K562 (cell line): ENCODE measurements around the gene MARK3. TPM values are rescaled to one million over a fixed set of nuclear protein-coding genes. Genes with fewer than 3 reads are reported as not detected.

ENCODE experiments used
- ASH1L ChIP-seq: fragments of 450-650 bp; IDR thresholded peaks from 2 replicates; pipeline ENCODE4 v1.6.1; 2018; ENCODE audit warnings: borderline replicate concordance, mild to moderate bottlenecking, low read depth; ENCODE audit not compliant: partially characterized antibody
- BRCA1 ChIP-seq, 2 experiments: fragments of 450-650 bp in 1 of 2; sonication (generic) in 1 of 2; formaldehyde crosslinking in 1 of 2; IDR thresholded peaks; 2 replicates each; pipeline versions ENCODE4 v1.5.0 to v1.6.1; 2017 to 2020; ENCODE audit warnings: mild to moderate bottlenecking in 1 of 2, missing genetic modification reagents in 1 of 2
- CCAR2 ChIP-seq: fragments of 200-400 bp; formaldehyde crosslinking; IDR thresholded peaks from 2 replicates; pipeline ENCODE4 v1.6.1; 2017; ENCODE audit warnings: mild to moderate bottlenecking, low read depth, low read length
- HMG20B ChIP-seq: fragments of 250-450 bp; sonication (Bioruptor Pico); IDR thresholded peaks from 2 replicates; pipeline ENCODE4 v1.5.0; 2021; ENCODE audit warnings: mild to moderate bottlenecking
- LEF1 ChIP-seq: fragments of 450-650 bp; IDR thresholded peaks from 2 replicates; pipeline ENCODE4 v1.6.1; 2016; ENCODE audit warnings: mild to moderate bottlenecking
- NFATC3 ChIP-seq: fragments of 450-650 bp; IDR thresholded peaks from 2 replicates; pipeline ENCODE4 v1.6.1; 2017; ENCODE audit warnings: mild to moderate bottlenecking
- OTX1 ChIP-seq: fragments of 450-650 bp; formaldehyde crosslinking; IDR thresholded peaks from 2 replicates; pipeline ENCODE4 v1.4.0; 2022; ENCODE audit warnings: mild to moderate bottlenecking
- RBFOX2 ChIP-seq: fragments of 200-400 bp; formaldehyde crosslinking; IDR thresholded peaks from 2 replicates; pipeline ENCODE4 v1.6.1; 2017; ENCODE audit warnings: low read depth, mild to moderate bottlenecking, low read length, moderate library complexity
- SMARCB1 ChIP-seq: IDR thresholded peaks from 2 replicates; pipeline ENCODE4 v1.6.1; 2011; ENCODE audit warnings: improper control_type of control experiment, low read depth; ENCODE audit not compliant: insufficient read length
- TAF7 ChIP-seq: fragments of 450-650 bp; IDR thresholded peaks from 2 replicates; pipeline ENCODE4 v1.6.1; 2016; ENCODE audit warnings: missing genetic modification characterization, missing compliant biosample characterization
- TRIM24 ChIP-seq, 2 experiments: fragments of 450-650 bp; IDR thresholded peaks; 2 replicates each; pipeline ENCODE4 v1.6.1; 2016
- YY1 ChIP-seq, 3 experiments: IDR thresholded peaks; 2 replicates each; pipeline ENCODE4 v1.6.1; 2011; ENCODE audit warnings: low read length in 2 of 3, mild to moderate bottlenecking in 2 of 3, moderate library complexity in 2 of 3, borderline replicate concordance in 1 of 3, control low read depth in 1 of 3, low read depth in 1 of 3; ENCODE audit not compliant: insufficient read depth in 3 of 3, insufficient replicate concordance in 2 of 3, control insufficient read depth in 1 of 3, insufficient read length in 1 of 3; ENCODE audit errors: extremely low read depth in 1 of 3
- ZEB2 ChIP-seq: fragments of 450-650 bp; IDR thresholded peaks from 2 replicates; pipeline ENCODE4 v1.6.1; 2016
- ZNF134 ChIP-seq: fragments of 250-450 bp; sonication (Bioruptor Pico); conservative IDR thresholded peaks from 2 replicates; pipeline ENCODE4 v1.4.0; 2020
- ZNF589 ChIP-seq: fragments of 200-800 bp; sonication (Bioruptor generic); IDR thresholded peaks from 2 replicates; pipeline ENCODE4 v1.6.1; 2016; ENCODE audit warnings: low read depth, missing genetic modification characterization, missing compliant biosample characterization
- polyA plus RNA-seq, 8 experiments: library from polyadenylated mRNA; depleted of rRNA in 4 of 8; stranded (reverse) in 5 of 8; unstranded in 3 of 8; fragments of >200 nt; fragmentation: Nextera tagmentation in 2 of 8; fragmentation: Illumina TruSeq in 1 of 8; extraction: Ambion mirVana in 2 of 8; extraction: Trizol in 1 of 8; gene quantifications; 2 replicates each; pipeline versions ENCODE4 v1.2.1 to v1.2.3, GENCODE V29; 2011 to 2014; ENCODE audit warnings: inconsistent platforms in 1 of 8, missing spikeins in 1 of 8
- total RNA-seq, 7 experiments: library from RNA; depleted of rRNA in 6 of 7; stranded (reverse); fragments of >200 nt in 6 of 7; fragmentation: Illumina TruSeq in 2 of 7; extraction: Trizol in 2 of 7; gene quantifications; 2 replicates each; pipeline versions ENCODE4 v1.2.1 to v1.2.3, GENCODE V29; 2011 to 2021; ENCODE audit warnings: low replicate concordance in 1 of 7
- TF ChIP-seq, protein P1 (sequence below): fragments of 450-650 bp; IDR thresholded peaks from 2 replicates; pipeline ENCODE4 v1.7.0; 2016; ENCODE audit warnings: borderline replicate concordance
- TF ChIP-seq, protein P2 (sequence below): fragments of 450-650 bp; formaldehyde crosslinking; IDR thresholded peaks from 2 replicates; pipeline ENCODE4 v1.4.0; 2020; ENCODE audit warnings: mild to moderate bottlenecking, moderate library complexity
- TF ChIP-seq, protein P3 (sequence below), 2 experiments: fragments of 150-350 bp in 1 of 2; IDR thresholded peaks; 2 replicates each; pipeline ENCODE4 v1.6.1; 2012 to 2016; ENCODE audit warnings: low read depth in 2 of 2, low read length in 2 of 2, mild to moderate bottlenecking in 1 of 2, moderate library complexity in 1 of 2
- TF ChIP-seq, protein P4 (sequence below): fragments of 450-650 bp; IDR thresholded peaks from 2 replicates; pipeline ENCODE4 v1.6.1; 2017; ENCODE audit warnings: antibody characterized with exemption

Gene MARK3
- total and polyA plus RNA-seq, 9 of the 15 experiments (the other 6 are each of a cell fraction or from before 2014, with no cell fraction given): 10.1 to 68.7 (median 56.3) TPM

DNA sequence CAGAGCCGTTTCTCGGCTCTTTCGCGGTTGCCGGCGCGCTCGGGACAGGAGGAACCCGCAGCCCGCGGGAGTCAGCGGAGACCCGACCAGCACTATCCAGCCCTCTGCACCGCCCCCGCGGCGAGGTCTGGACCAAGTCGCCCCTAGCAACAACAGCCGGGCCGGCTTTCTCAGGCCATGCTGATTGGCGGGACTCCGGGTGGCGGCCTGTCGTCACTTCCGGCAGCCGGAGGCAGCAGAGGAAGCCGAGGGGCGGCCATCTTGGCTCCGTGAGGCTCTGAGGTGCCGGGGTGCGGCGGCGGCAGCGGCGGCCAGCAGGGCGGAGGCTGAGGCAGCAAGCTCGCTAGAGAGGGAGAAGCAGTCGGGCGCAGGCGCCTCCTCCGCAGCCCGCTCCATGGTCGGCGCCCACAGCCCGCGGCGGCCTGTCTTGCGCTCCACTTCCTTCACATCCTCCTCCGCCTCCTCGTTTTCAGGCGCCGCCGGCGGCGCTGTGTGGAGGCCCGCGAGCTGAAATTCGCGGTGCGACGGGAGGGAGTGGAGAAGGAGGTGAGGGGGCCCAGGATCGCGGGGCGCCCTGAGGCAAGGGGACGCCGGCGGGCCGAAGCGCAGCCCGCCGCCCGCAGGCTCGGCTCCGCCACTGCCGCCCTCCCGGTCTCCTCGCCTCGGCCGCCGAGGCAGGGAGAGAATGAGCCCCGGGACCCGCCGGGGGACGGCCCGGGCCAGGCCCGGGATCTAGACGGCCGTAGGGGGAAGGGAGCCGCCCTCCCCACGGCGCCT lies at the start of gene MARK3 (continued):
- TF ChIP-seq, protein P1, sequence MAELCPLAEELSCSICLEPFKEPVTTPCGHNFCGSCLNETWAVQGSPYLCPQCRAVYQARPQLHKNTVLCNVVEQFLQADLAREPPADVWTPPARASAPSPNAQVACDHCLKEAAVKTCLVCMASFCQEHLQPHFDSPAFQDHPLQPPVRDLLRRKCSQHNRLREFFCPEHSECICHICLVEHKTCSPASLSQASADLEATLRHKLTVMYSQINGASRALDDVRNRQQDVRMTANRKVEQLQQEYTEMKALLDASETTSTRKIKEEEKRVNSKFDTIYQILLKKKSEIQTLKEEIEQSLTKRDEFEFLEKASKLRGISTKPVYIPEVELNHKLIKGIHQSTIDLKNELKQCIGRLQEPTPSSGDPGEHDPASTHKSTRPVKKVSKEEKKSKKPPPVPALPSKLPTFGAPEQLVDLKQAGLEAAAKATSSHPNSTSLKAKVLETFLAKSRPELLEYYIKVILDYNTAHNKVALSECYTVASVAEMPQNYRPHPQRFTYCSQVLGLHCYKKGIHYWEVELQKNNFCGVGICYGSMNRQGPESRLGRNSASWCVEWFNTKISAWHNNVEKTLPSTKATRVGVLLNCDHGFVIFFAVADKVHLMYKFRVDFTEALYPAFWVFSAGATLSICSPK: no peak
- peak; percentile 87 to 98 (median 97) for TF ChIP-seq YY1 (IDR thresholded peaks at IDR 0.05; ENCODE audit: borderline replicate concordance in 1 of 3, control insufficient read depth in 1 of 3, extremely low read depth in 1 of 3, insufficient read depth in 3 of 3, insufficient read length in 1 of 3, insufficient replicate concordance in 2 of 3, low read depth in 1 of 3, low read length in 2 of 3)
- TF ChIP-seq HMG20B: no peak
- TF ChIP-seq SMARCB1: no peak
- TF ChIP-seq ZNF134 (CRISPR knock-in tag): no peak
- TF ChIP-seq ASH1L: no peak
- TF ChIP-seq TAF7 (tag): no peak
- TF ChIP-seq NFATC3: no peak
- TF ChIP-seq OTX1 (CRISPR knock-in tag): no peak
- peak in 1 of 2 experiments; percentile 61; a peak in 2 of 4 replicates for TF ChIP-seq TRIM24 (IDR thresholded peaks at IDR 0.05)
- TF ChIP-seq, protein P2, sequence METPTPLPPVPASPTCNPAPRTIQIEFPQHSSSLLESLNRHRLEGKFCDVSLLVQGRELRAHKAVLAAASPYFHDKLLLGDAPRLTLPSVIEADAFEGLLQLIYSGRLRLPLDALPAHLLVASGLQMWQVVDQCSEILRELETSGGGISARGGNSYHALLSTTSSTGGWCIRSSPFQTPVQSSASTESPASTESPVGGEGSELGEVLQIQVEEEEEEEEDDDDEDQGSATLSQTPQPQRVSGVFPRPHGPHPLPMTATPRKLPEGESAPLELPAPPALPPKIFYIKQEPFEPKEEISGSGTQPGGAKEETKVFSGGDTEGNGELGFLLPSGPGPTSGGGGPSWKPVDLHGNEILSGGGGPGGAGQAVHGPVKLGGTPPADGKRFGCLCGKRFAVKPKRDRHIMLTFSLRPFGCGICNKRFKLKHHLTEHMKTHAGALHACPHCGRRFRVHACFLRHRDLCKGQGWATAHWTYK (CRISPR knock-in tag): 0 out of 2 replicates have a peak, but pooled peaks have one; percentile 17
- TF ChIP-seq RBFOX2: peak; percentile 88
- TF ChIP-seq ZNF589 (CRISPR knock-in tag): no peak
- TF ChIP-seq ZEB2: 0 out of 2 replicates have a peak, but pooled peaks have one; percentile 61
- TF ChIP-seq LEF1: no peak
- TF ChIP-seq, protein P3, sequence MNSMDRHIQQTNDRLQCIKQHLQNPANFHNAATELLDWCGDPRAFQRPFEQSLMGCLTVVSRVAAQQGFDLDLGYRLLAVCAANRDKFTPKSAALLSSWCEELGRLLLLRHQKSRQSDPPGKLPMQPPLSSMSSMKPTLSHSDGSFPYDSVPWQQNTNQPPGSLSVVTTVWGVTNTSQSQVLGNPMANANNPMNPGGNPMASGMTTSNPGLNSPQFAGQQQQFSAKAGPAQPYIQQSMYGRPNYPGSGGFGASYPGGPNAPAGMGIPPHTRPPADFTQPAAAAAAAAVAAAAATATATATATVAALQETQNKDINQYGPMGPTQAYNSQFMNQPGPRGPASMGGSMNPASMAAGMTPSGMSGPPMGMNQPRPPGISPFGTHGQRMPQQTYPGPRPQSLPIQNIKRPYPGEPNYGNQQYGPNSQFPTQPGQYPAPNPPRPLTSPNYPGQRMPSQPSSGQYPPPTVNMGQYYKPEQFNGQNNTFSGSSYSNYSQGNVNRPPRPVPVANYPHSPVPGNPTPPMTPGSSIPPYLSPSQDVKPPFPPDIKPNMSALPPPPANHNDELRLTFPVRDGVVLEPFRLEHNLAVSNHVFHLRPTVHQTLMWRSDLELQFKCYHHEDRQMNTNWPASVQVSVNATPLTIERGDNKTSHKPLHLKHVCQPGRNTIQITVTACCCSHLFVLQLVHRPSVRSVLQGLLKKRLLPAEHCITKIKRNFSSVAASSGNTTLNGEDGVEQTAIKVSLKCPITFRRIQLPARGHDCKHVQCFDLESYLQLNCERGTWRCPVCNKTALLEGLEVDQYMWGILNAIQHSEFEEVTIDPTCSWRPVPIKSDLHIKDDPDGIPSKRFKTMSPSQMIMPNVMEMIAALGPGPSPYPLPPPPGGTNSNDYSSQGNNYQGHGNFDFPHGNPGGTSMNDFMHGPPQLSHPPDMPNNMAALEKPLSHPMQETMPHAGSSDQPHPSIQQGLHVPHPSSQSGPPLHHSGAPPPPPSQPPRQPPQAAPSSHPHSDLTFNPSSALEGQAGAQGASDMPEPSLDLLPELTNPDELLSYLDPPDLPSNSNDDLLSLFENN (IDR thresholded peaks at IDR 0.05; ENCODE audit: low read depth in 2 of 2, low read length in 2 of 2): no peak
- TF ChIP-seq CCAR2: no peak
- TF ChIP-seq, protein P4, sequence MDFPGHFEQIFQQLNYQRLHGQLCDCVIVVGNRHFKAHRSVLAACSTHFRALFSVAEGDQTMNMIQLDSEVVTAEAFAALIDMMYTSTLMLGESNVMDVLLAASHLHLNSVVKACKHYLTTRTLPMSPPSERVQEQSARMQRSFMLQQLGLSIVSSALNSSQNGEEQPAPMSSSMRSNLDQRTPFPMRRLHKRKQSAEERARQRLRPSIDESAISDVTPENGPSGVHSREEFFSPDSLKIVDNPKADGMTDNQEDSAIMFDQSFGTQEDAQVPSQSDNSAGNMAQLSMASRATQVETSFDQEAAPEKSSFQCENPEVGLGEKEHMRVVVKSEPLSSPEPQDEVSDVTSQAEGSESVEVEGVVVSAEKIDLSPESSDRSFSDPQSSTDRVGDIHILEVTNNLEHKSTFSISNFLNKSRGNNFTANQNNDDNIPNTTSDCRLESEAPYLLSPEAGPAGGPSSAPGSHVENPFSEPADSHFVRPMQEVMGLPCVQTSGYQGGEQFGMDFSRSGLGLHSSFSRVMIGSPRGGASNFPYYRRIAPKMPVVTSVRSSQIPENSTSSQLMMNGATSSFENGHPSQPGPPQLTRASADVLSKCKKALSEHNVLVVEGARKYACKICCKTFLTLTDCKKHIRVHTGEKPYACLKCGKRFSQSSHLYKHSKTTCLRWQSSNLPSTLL: no peak
- no peak for TF ChIP-seq BRCA1 (IDR thresholded peaks at IDR 0.05)
- no peak for TF ChIP-seq BRCA1 (CRISPR knock-in tag; IDR thresholded peaks at IDR 0.05)
